ENCODE measurements around the gene SLC16A7.

SLC16A7 gene

DNA sequence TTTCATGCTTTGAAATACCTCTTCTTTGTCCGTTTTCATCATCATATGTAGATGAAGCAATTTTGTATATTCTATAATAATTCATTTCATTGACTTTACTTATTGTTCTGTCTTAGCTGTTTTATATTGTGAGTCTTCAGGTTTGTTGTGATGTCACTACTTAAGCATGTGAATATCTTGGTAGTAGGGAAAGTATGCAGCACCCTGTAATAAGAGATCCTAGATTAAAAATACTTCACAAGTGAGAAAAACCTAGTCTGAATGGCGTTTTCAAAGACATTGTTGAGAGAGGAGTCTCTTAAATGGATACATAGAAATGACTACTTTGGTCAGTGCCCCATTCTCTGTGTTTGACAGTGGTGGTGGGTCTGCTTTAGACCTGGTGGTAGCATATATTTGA, 61.4 kb downstream of the SLC16A7 start:
- in situ Hi-C loops (cut with HindIII; ENCODE audit: low sequenced_read_pairs): no loop called here
- H3K4me3 ChIP-seq (ENCODE audit: low read depth, low read length): no peak overlapping the region
- DNase-seq (ENCODE audit: low read depth): no peak
- no peak for TF ChIP-seq CTCF (IDR thresholded peaks at IDR 0.05; ENCODE audit: low read depth, low read length, missing control alignments)

GRCh38 chr12:59657711-59658110, 61.9 kb downstream of the SLC16A7 start:
- in situ Hi-C loops (cut with HindIII; ENCODE audit: low sequenced_read_pairs): no loop called here
- TF ChIP-seq CTCF (IDR thresholded peaks at IDR 0.05; ENCODE audit: low read depth, low read length, missing control alignments): no peak
- no peak for DNase-seq (ENCODE audit: low read depth)
- H3K4me3 ChIP-seq (ENCODE audit: low read depth, low read length): no peak overlapping the region

DNA sequence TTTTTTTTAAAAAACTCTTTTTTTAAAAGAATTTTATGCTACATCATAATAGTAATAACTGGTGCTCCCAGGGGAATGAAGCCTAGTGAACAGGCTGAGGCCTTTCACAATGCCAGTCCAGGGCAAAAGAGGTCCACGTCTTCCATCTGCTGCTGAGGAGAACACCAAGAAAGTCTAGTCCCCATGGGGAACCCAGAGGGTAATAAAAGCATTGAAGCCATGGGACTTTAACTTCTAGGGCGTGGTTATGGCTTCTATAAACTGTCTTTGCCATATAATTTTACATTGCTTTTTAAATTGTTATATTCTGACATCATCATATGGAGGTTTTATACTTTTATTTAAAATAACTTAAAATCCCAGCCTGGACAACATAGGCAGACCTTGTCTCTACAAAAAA, 64.3 kb downstream of the SLC16A7 start:
- in situ Hi-C loops (cut with HindIII; ENCODE audit: low sequenced_read_pairs): no loop called here
- no peak for DNase-seq (ENCODE audit: low read depth)
- no peak for TF ChIP-seq CTCF (IDR thresholded peaks at IDR 0.05; ENCODE audit: low read depth, low read length, missing control alignments)

DNA sequence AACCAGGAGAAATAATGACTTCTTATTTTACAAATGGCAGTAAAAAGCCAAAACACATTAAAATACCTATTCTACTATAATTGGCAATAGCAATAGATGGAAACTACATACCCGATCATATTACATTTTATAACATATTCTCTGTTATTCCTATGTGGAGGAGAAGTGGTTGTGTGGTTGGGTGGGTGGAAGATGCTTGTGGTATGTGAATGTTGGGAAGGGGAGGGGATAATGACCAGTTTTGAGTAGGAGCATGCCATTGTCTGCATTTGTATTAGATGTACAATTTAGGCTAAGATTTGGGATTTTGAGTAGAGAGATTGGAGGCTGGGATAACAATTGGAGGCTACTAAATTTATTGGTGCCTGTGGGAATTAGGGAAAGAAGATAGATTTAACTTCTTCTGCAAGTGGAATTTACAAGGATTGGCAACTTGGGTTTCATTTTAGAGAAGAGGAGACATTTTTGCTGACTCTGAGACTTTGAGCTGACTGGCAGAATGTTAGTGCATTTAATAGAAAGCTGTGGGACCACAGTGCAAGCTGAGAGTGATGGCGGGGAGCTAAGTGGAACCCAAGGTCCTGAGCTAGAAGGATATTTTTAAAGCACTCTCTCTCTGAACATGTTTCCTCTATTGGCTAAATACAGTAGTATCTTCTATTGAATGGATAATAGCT, 65.2 kb downstream of the SLC16A7 start:
- in situ Hi-C loops (cut with HindIII; ENCODE audit: low sequenced_read_pairs): no loop called here
- TF ChIP-seq CTCF (IDR thresholded peaks at IDR 0.05; ENCODE audit: low read depth, low read length, missing control alignments): no peak

More for the DNA sequence above, 64.3 kb downstream of the SLC16A7 start:
- H3K4me3 ChIP-seq (ENCODE audit: low read depth, low read length): no peak overlapping the region

DNA sequence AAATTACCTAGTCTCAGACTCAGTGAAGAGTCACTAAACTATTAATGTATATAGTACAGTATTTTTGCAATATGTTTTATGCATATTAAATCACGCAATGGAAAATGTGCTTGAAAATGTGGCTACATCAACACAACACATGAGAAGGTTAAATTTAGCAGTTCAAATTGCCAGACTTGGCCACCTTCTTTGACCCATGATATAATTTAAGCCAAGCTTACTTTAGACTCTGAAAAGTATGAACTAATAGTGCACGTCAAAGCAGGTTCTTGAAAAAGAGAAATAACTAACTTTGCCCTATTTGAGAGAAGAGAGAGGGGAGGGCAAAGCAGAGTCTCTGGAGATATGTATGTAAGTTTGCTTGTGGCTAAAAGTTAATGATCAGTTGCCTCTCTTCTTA, 68.7 kb downstream of the SLC16A7 start:
- no peak for DNase-seq (ENCODE audit: low read depth)
- in situ Hi-C loops (cut with HindIII; ENCODE audit: low sequenced_read_pairs): no loop called here
- no peak for TF ChIP-seq CTCF (IDR thresholded peaks at IDR 0.05; ENCODE audit: low read depth, low read length, missing control alignments)
- no peak overlapping the region for H3K4me3 ChIP-seq (ENCODE audit: low read depth, low read length)

More for the DNA sequence above, 65.2 kb downstream of the SLC16A7 start:
- DNase-seq (ENCODE audit: low read depth): no peak
- no peak overlapping the region for H3K4me3 ChIP-seq (ENCODE audit: low read depth, low read length)

DNA sequence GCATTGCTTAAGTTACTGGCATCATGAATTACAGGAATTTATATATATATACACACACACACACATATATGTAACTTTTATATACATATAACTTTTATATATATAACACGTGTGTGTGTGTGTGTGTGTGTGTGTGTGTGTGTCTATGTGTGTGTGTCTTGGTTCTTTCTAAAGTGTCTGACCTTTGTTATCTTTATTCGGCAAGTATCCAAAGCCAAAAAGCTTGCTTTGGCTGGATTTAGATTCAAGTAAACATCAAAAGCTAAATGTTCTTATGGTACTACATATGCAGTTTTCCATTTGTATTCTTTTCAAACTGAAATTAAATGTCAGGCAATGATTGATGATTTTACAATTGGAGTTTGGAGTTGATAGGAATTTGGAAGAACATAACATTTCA, 69.9 kb downstream of the SLC16A7 start:
- no peak overlapping the region for H3K4me3 ChIP-seq (ENCODE audit: low read depth, low read length)
- TF ChIP-seq CTCF (IDR thresholded peaks at IDR 0.05; ENCODE audit: low read depth, low read length, missing control alignments): no peak
- DNase-seq (ENCODE audit: low read depth): no peak
- in situ Hi-C loops (cut with HindIII; ENCODE audit: low sequenced_read_pairs): no loop called here
